ENCODE results near the gene DDX27.

GRCh38 chr20:49181265-49181877, 37.8 kb upstream of the DDX27 start:
- TF ChIP-seq POLR2A (IDR thresholded peaks at IDR 0.05) (no peak), EP300 (IDR thresholded peaks at IDR 0.05) (no peak)
- TF ChIP-seq, protein P1, sequence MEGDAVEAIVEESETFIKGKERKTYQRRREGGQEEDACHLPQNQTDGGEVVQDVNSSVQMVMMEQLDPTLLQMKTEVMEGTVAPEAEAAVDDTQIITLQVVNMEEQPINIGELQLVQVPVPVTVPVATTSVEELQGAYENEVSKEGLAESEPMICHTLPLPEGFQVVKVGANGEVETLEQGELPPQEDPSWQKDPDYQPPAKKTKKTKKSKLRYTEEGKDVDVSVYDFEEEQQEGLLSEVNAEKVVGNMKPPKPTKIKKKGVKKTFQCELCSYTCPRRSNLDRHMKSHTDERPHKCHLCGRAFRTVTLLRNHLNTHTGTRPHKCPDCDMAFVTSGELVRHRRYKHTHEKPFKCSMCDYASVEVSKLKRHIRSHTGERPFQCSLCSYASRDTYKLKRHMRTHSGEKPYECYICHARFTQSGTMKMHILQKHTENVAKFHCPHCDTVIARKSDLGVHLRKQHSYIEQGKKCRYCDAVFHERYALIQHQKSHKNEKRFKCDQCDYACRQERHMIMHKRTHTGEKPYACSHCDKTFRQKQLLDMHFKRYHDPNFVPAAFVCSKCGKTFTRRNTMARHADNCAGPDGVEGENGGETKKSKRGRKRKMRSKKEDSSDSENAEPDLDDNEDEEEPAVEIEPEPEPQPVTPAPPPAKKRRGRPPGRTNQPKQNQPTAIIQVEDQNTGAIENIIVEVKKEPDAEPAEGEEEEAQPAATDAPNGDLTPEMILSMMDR (IDR thresholded peaks at IDR 0.05), result no peak

All from ovary (tissue), 3 donors.